Activated CD8-positive, alpha-beta memory T cell treated with anti-CD3 and anti-CD28 coated beads, Interleukin-2, amount 50 U/mL, for 1 hour (primary cell): ENCODE results near the gene RIN3.

ENCODE experiments used
- DNase-seq: peaks from one replicate; pipeline ENCODE4 v3.0.0-alpha.2; 2020; ENCODE audit errors: extremely low read depth

Gene RIN3

DNA sequence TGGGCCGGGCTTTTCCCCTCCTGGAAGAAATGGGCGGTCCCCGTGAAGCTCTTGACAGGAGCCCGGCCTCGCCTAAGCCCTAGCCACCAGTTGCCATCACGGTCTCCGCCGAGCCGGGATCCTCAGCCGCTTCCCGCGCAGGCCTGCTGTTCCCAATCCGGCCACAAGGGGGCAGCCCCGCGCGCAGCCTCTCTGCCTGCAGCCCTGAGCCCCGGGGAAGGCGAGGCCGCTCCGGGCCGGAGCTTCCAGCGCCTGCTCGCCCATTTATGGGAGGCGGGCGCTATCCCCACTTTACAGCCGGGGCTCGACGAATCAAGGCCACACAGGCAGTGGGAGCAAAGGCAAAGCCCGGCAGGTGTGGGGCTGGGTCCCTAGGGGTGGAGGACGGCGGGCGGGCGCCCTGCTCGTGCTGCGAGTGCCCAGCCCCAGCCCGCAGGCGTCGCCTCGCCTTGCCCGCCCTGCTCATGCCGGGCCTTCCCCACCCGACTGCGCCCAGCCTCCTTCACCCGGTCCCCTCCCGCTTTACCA is 173.4 kb downstream of the RIN3 start:
- DNase-seq, result peak; percentile 28

DNA sequence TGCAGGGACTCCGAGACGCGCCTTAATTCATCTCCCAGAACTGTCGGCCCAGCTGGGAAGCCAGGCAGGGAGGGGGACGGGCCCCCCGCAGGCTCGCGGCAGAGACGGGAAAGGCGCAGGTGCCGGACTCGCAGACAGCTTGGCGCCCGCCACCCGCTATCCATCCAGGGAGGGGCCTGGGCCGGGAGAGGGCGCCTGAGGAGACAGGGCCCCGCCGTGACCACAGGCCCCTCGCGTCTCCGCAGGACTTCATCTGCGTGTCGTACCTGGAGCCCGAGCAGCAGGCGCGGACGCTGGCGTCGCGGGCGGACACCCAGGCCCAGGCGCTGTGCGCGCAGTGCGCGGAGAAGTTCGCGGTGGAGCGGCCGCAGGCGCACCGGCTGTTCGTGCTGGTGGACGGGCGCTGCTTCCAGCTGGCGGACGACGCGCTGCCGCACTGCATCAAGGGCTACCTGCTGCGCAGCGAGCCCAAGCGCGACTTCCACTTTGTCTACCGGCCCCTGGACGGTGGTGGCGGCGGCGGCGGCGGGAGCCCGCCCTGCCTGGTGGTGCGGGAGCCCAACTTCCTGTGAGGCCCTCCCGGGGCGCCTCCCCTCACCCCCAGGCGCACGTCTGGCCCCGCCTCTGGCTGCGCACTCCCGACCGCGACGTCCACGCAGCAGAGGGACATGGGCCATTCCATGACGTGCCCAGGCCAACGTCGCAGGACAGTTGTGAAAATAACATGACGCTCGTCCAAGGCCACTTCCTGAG is 174.3 kb downstream of the RIN3 start:
- no peak for DNase-seq

DNA sequence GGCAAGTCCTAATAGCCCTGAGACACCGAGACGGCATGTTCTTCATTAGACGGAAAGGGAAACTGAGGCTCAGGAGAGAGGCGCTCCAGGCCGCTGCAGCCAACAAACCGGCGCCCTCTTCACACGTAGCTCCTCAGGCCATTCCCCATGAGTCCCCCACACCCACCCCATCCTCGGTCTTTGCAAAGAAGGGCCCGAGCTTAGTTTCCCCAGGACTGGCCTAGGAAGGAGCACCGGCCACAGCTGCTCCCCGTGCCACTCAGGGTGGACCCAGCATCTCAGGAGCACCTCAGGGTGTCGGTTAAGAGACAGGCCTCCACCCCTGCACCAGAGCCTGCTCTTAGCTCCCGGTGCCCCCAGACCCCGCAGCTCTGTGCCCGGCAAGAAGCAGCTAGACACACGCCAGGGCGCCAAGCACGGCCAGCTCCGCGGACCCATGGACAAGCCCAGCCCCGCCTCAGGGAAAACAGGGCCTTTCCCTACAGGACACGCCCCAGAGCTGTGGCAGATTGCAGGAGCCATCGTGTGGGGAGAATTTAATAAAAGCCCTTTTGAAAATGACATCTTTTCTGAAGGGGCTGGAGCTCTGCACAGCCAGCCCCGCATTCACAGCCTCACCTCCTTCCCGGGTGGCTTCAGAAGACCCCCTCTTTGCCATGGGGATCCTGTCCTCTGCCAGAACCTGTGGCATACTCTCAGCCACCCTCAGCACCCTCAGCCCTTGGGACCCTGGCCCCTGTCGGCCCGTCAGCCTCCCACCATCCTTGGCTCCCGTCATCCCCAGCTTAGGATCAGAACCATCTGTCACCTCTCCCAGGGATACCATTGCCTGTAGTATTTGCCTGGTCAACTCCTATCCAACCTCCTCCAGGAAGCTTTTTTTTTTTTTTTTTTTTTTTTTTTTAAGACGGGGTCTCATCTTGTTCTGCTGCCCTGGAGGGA is 175.1 kb downstream of the RIN3 start:
- DNase-seq, result no peak

DNA sequence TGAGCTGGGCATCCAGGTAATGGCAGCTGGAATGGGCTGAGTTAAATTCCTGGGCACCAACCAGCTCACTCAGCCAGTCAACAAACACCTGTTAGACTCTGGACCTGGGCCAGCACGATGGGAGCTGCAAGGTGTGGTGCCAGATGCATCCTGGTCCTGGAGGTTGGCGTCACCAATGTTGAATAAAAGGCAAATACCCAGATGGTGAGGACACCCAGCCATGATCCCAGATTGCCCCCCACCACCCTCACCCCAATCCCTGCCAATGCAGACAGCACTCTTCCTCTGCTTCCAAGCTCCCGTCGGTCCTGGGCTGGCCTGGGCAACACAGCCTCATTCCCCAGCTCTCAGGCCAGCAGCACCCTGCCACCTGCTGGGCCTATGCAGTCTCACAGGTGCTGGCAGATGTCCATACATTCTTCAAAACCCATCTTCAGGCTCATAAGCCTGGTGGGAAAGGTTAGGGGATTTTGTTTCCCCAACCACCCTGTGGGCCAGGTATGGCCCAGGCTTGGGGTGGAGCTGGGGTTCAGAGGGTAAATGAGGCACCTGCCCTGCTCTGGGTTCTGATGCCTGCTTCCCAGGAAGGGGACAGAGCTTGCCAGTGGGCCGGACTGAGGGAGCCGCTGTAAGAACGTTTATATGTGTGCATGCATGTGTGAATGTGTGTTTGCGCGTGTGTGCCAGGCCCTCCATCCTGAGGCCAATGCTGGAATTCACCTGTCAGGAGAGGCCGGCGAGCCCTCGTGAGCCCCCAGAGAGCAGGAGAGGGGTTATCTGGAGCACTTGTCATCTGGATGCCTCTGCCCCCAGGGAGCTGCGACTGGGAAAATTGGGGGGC is 176.8 kb downstream of the RIN3 start:
- DNase-seq, result no peak

DNA sequence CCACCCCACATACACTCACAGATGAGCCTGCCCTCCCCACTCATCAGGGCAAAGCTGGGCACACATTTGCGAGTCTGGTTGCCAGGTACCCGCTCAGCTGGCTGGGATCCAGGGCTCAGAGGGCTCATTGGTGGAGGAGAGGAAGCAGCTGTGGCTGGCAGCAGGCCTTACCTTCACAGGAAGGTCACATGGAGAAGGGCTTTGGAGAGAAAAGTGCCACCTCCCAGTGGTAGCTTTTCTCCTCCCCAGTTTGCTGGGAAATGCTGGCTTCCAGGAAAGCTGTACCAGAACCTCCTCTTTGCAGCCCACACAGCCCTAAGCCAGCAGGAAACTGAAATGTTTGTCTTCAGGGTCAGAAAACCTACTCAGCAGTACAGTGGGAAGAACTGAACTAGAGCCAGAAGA is 179.2 kb downstream of the RIN3 start:
- DNase-seq, result no peak

DNA sequence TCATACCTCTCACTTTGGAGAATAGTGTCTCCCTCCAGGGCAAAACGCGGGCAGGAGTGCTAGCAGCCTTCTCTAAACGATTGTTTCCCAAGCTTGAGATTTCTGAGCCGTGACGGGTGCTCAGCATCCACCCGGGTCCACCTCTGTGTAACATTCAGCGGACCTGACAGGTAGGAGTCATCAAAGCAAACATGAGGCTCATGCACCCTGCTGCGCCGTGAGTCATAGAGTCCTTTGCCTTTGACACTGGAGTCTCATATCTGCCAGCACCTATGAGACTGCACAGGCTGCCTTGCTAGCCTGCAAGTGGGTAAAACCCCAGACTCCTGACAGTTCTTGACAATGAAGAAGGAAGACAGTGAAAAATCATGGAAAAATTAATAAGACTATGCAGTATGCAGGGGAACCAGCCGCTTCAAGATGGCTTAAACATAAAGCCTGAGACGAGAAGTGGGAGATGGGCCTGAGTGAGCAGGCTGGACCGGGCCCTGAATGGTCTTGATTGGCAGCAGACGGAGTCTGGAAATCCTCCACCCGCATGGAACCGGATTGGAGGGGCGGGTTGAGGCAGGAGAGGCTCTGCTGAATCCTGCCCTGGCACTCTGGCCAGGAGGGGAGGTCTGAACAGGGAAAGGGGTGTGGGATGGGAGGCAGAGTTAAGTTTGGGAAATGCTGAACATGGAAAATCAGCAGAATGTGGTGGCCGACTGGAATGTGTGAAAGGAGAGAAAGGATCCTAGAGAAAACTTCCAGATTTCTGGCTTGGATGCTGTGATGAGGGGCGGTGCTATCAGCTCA is 180.6 kb downstream of the RIN3 start:
- DNase-seq, result no peak

DNA sequence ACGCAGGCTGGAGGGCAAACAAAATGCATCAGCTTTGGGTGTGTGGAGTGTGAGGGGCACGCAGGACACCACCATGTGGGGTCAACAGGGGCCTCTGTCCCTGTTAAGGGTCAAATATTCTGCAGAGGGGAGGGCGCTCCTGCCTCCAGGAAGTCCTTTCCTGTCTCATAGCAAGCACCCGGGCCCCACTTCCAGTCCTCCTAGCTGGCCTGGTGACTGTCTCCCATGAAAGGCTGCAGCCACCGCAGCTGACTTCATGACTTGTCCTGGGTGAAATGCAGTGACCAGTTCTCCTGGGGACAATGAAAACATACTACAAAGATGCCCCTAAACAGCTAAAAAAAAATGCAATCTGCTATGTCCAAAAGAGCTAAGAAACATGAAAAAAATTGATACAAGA is 181.2 kb downstream of the RIN3 start:
- DNase-seq, result no peak

DNA sequence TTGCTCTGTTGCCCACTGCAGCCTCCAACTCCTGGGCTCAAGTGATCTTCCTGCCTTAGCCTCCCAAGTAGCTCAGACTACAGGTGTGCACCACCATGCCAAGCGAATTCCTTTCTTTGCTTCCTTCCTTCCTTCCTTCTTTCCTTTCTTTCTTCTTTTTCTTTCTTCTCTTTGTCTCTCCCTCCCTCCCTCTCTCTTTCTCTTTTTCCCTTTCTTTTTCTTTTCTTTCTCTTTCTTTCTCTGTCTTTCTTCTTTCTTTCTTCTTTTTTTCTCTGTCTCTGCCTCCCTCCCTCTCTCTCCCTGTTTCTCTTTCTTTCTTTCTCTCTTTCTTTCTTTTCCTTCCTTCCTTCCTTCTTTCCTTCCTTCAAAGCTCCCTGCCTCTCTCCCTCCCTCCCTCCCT is 182.0 kb downstream of the RIN3 start:
- DNase-seq, result no peak

DNA sequence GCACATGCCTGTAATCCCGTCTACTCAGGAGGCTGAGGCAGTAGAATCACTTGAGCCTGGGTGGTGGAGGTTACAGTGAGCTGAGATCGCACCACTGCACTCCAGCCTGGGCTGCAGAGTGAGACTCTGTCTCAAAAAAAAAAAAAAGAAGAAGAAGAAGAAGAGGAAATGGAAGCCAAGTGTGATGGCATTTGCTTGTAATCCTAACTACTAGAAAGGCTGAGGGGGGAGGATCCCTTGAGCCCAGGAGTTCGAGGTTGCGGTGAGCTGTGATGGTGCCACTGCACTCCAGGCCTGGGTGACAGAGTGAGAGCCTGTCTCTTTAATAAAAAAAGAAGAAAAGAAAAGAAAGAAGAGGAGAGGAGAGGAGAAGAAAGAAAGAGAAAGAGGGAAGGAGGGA is 182.8 kb downstream of the RIN3 start:
- DNase-seq, result no peak

DNA sequence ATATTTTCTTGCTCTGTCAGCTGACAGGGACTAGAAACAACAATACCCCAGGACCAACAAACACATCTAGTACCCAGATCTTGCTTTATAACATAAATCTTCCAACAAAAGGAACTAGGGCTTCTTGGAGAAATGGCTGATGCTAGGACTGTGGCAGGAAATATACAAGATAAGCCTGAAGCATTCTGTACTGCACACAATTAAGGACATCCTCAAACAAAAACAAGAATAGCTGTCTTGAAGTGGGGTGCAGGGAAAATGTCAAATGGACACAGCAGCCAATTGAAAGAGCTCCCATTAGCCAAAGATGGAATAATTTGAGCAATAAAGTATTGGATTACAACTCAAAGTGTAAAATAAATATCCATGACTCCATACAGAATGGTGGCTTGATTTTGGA is 184.8 kb downstream of the RIN3 start:
- no peak for DNase-seq

DNA sequence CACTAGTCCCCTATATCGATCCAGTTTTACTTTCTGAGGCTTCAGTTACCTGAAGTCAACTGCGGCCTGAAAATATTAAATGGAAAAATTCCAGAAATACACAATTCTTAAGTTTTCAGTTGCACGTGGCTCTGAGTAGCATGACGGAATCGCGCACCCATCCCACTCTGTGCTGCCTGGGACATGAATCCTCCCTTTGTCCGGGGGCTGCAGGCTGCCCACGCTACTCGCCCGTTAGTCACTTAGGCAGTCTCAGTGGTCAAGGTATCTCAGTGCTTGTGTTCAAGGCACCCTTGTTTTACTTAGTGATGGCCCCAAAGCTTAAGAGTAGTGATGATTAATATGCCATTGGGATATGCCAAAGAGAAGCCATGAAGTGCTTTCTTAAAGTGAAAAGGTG is 188.2 kb downstream of the RIN3 start:
- DNase-seq, result no peak

DNA sequence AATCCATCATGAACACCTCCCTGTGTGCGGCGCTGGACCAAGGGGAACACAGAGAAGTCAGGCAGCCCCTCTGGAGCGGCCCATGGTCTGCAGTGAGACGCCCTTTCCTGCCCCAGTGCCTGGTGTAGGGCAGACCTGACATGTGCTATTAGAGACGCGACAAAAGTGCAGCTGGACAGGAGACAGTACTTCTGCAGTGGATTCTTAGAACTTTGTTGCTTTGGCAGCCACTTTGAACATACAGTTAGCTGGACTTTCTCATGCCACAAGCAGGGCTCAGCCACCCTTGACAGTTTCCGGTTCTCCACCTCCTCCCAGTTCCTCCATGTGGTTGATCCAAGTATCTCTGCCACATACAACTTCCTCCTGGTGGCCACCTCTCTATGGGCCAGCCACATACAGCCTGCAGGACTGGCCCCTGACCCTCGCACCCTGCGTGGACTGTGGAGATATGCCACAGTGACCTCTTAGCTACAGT is 188.9 kb downstream of the RIN3 start:
- no peak for DNase-seq

DNA sequence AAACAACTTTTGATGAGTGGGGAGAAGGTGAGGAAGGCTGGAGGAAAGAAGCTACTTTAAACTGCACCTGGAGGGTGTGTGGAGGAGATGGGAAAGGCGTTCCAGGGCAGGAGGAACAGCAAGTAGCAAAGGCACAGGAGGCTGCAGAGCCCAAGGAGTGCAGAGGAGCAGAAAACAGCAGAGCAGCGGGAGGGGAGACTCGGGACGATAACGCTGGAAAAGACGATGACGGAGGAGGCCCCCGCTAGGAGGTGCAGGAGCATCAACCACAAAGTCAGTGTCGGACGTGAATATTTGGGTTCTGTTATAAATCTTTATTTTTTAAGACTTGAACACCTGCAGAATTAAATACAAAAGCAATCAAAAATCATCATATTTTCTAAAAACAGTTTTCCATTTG is 189.9 kb downstream of the RIN3 start:
- DNase-seq, result no peak

DNA sequence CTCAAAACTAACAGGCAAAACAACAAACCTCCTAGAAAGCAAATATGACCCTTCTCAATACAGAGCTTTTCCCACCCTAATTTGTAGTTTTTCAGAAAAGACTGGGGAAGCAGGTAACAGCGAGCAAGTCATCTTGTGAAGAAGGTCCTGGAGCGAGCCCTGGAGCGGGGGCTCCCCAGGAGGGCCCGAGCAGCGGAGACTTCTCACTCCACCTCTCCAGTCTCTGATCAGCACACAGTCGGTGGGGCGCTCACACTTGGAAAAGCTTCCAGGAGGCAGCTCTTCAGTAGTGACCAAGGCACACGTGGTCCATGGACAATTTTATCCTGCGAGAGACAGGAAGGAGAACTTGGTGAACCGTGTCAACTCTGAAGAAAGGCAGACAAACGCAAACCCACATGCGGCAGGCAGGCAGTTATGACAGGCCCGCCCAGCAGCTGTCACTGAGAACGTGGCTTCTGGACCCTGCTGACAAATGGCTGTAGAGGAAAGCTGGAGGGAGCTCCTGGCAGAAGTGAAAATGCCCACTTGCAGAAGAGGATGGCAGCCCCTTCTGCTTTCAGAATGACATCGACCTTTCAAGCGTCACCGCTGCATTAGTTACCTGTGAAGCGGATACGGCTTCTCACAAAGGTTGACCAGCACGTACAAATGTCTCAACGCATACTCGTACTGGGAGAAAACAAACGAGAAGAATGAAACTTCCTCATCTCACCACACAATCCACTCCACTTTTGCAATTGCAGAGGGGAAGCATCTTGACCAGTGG is 190.6 kb downstream of the RIN3 start:
- no peak for DNase-seq

DNA sequence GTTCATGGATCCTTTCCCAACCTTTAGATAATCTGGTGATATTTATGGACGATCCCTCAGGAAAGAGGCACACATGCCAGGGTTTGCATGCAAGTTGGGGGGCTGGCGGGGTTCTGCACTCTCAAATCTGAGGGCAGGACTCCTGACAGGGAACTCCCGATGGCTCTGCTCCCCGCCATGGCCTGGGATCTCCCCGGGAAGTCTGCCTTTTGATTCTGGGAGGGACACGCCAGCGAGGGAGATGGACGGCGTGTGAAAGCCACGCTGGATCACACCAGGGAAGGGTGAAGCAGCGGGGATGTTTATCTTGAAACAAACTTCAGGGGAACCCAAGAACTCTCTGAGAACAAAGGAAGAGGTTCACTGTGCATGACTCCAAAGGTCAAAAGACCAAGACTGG is 191.2 kb downstream of the RIN3 start:
- DNase-seq, result no peak

DNA sequence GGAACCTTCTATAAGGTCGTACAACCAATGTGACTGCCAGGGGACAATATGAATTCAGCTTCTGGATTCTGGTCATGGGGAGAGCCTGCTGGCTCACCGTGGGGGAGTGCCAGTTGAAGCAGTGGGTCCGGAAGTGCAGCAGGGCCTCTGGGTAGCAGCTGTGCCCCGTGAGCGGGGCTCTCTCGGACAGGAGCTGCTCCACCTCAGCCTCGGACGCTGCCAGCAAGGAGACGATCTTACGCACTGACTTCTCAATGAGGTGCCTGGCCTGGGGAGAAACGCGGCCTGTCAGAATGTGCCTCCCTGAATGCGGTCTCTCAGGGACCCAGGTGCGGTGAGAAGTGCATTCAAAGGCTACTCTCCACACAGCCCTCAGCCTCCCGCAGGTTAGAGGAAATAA is 192.8 kb downstream of the RIN3 start:
- DNase-seq, result no peak

DNA sequence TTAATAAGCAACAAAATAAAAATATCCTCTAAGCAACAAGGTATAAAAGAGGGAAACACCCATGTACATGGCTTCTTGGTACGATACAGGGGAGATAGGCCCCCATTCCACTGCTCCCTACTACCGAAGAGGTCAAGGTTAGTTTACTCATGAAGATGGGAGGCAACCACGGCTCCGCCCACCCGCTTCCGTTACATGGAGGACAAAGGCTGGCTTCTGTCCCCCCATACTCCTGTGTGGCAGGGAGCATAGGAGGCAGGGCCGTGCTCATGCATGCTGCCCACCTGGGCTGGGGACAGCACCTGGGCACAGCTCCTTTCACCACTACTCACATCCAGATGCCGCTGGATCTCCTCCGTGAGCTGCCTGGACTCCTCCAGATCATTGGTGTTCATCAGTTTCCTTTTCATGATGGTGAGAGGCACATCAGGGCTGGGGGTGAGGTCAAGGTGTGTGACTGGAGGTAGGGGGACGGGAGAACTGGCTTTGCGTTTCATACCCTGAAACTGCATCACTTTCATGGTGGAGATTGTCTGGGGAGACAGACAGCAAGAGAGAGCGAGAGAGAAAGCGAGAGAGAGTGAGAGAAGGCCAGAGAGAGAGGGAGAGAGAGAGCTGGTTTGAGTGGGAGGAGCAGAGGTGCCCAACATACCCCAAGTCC is 195.9 kb downstream of the RIN3 start:
- no peak for DNase-seq

DNA sequence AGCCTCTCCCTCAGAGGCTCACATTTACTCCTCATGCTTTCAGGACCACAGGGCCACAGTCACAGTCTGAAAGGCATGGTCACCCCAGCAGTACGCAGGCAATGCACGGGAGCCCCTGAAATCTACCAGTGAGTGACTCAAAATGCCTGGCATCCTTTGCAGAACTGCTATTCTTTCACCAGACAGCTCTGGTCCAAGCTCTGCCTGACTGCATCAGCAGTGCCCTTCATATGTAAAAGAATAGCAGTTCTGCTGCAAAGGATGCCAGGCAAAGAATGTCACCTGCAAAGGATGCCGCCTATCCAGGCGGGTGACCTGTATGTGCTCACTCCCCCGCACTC is 196.4 kb downstream of the RIN3 start:
- DNase-seq, result no peak

DNA sequence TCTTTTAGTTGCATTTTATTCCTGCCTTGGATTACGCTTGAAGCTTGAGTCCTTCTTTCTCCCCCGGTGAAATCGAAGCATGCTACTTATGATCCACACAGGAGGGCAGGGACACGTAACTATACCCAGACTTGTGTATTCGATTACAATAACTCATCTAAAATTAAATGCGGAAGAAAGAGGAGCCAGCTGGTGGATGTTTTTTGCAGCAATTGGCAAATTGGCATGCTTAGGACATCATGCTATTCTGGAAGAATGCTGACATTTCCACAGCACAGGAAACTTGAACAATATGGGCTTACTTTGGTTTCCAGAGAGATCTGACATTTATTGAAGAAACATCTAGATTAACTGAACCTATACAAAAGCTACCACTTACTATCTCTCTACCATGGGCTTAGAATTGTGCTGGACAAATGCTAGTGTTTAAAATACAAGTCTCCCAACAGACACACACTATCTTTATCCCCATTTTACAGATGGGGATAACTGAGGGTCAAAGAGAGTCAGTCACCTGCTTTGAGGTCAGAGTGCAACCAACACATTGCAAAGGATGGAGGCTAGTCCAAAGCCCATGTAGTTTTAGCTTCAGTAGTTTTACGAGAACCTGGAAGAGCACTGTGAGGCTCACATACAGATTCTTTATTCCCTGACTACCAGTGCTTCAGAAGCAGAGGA is 198.5 kb downstream of the RIN3 start:
- no peak for DNase-seq
